Measurements from ENCODE around the gene TLE4. TPM values are rescaled to one million over a fixed set of nuclear protein-coding genes. Genes with fewer than 3 reads are reported as not detected.
A peak's percentile ranks its signal among the peaks of the same experiment; 100 is the strongest.
"Not testable (repeated sequence)": the region's sequence is repeated elsewhere in the genome, so short reads cannot be mapped to it uniquely, and the experiment has no call there.

Gene TLE4
- total RNA-seq, 1 donor from 2014 or later = 10.8 TPM

DNA sequence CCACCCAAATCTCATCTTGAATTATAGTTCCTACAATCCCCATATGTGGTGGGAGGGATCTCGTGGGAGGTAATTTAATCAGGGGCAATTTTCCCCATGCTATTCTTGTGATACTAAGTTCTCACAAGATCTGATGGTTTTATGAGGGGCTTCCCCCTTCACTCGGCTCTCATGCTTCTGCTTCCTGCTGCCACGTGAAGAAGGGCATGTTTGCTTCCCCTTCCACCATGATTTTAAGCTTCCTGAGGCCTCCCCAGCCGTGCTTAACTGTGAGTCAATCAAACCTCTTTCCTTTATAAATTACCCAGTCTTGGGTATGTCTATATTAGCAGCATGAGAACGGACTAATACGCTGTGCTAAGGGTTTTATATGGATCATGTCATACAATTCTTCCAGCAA, 72.3 kb downstream of the TLE4 start:
- FAIRE-seq = no peak
- no peaks in the 10 kb centered on the region for H3K36me3 ChIP-seq (ENCODE audit: control insufficient read depth, insufficient read depth, low read length)
- TF ChIP-seq, protein P1, sequence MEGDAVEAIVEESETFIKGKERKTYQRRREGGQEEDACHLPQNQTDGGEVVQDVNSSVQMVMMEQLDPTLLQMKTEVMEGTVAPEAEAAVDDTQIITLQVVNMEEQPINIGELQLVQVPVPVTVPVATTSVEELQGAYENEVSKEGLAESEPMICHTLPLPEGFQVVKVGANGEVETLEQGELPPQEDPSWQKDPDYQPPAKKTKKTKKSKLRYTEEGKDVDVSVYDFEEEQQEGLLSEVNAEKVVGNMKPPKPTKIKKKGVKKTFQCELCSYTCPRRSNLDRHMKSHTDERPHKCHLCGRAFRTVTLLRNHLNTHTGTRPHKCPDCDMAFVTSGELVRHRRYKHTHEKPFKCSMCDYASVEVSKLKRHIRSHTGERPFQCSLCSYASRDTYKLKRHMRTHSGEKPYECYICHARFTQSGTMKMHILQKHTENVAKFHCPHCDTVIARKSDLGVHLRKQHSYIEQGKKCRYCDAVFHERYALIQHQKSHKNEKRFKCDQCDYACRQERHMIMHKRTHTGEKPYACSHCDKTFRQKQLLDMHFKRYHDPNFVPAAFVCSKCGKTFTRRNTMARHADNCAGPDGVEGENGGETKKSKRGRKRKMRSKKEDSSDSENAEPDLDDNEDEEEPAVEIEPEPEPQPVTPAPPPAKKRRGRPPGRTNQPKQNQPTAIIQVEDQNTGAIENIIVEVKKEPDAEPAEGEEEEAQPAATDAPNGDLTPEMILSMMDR (IDR thresholded peaks at IDR 0.05; ENCODE audit: insufficient read depth, low read length, severe bottlenecking) = no peak
- no peak for DNase-seq (ENCODE audit: low read depth)
- no peak overlapping the region for H3K4me3 ChIP-seq (ENCODE audit: low read depth, low read length)
- no peaks in the 10 kb centered on the region for H3K27me3 ChIP-seq (ENCODE audit: control insufficient read depth, insufficient read depth, low read length)

DNA sequence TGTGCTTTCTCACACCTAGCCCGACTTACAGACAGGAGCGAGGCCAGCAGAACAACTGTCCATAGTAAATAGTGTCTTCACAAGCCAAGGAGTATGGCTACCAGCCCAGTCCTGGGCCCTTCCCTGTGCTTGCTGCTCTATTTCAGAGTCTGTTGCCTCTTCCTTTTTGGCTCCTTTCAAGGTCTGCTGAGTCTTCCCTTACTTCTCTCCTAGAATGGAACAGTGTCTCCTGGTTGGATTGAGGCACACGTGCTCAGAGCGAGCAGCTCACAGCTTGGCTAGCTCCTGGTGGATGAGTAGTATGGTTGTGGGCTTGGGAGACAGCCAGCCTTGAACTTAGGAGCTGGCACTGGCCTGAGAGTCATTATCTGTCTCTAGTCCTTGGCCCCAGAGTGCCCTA, 72.8 kb downstream of the TLE4 start:
- TF ChIP-seq, protein P1 (IDR thresholded peaks at IDR 0.05; ENCODE audit: insufficient read depth, low read length, severe bottlenecking) = no peak
- H3K4me3 ChIP-seq (ENCODE audit: low read depth, low read length) = no peak overlapping the region
- DNase-seq (ENCODE audit: low read depth) = no peak
- H3K36me3 ChIP-seq (ENCODE audit: control insufficient read depth, insufficient read depth, low read length) = no peaks in the 10 kb centered on the region
- no peaks in the 10 kb centered on the region for H3K27me3 ChIP-seq (ENCODE audit: control insufficient read depth, insufficient read depth, low read length)
- peak; percentile 32 for FAIRE-seq

DNA sequence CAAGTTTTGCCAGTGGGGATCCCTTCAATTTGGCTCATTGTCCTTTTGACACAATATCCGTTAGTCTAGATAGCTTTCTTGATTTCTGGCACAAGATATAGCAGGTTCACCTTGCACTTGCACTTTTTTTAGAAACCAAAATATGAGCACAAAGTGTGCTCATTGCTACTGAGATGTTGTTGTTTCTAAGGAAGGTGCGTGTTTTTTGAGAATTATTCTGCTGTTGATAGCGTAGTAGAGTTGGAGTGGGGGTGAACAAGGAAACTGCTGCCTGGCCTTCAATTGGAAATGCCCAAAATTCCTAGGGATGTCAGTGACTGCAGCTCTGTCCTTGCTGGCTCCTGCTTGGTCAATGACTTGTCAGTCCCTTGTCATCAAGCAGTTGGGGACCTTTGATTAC, 73.3 kb downstream of the TLE4 start:
- Histone ChIP-seq H3K27me3 (ENCODE audit: control insufficient read depth, insufficient read depth, low read length) (no peaks in the 10 kb centered on the region), H3K36me3 (ENCODE audit: control insufficient read depth, insufficient read depth, low read length) (no peaks in the 10 kb centered on the region), H3K4me3 (ENCODE audit: low read depth, low read length) (no peak overlapping the region)
- no peak for FAIRE-seq
- TF ChIP-seq, protein P1 (IDR thresholded peaks at IDR 0.05; ENCODE audit: insufficient read depth, low read length, severe bottlenecking) = no peak
- no peak for DNase-seq (ENCODE audit: low read depth)

DNA sequence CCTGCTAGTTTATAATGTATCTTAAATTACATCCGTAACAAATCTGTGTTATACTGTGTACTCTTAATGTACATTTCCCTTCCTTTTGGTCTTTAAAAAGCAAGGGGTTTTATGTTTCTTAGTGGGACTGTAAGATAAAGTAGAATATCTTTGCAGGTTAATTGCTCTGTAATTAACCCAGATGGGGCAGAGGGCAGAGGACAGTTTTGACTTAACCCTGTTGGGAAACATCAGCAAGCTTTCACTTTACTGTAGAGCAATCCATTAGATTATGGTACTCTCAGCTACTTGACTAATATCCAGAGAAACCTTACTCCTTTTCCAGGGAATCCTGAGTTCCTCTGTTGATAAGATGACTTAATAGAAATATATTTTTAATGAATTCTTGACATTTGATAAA, 74.3 kb downstream of the TLE4 start:
- no peak overlapping the region for H3K4me3 ChIP-seq (ENCODE audit: low read depth, low read length)
- DNase-seq (ENCODE audit: low read depth) = no peak
- FAIRE-seq = no peak

DNA sequence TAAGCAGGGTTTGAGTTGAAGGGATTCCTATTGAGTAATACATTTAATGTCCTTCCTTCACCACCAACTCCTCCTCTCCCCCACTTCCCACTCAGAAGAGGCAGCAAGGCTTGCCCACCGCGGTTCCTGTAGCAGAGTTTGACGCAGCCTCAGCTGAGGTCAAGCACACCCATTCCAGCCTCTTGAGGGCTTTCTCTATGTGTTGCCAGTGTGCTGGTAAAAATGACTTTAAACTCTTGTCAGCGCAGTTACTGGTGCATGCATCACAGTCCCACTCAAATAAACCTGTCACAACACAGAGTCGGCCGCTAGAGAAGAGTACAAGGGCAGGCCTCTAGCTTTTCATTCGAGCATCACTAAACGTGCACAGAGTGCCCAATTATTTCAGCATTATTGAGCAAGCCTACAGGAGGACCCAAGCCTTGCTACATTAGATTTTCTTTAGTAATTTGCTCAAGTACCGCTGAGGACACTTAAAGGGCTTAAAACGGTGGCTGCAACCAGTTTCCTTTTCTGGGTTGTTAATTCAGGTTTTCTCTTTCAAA, 79.6 kb downstream of the TLE4 start:
- FAIRE-seq = no peak
- DNase-seq (ENCODE audit: low read depth) = peak; percentile 31
- Histone ChIP-seq H3K4me3 (ENCODE audit: low read depth, low read length) (no peak overlapping the region), H3K36me3 (ENCODE audit: control insufficient read depth, insufficient read depth, low read length) (peaks cover 1% of the 10 kb centered on the region), H3K27me3 (ENCODE audit: control insufficient read depth, insufficient read depth, low read length) (no peaks in the 10 kb centered on the region)
- TF ChIP-seq, protein P1 (IDR thresholded peaks at IDR 0.05; ENCODE audit: insufficient read depth, low read length, severe bottlenecking) = no peak

More for the DNA sequence above, 74.3 kb downstream of the TLE4 start:
- H3K27me3 ChIP-seq (ENCODE audit: control insufficient read depth, insufficient read depth, low read length) = no peaks in the 10 kb centered on the region
- H3K36me3 ChIP-seq (ENCODE audit: control insufficient read depth, insufficient read depth, low read length) = no peaks in the 10 kb centered on the region
- TF ChIP-seq, protein P1 (IDR thresholded peaks at IDR 0.05; ENCODE audit: insufficient read depth, low read length, severe bottlenecking) = no peak

DNA sequence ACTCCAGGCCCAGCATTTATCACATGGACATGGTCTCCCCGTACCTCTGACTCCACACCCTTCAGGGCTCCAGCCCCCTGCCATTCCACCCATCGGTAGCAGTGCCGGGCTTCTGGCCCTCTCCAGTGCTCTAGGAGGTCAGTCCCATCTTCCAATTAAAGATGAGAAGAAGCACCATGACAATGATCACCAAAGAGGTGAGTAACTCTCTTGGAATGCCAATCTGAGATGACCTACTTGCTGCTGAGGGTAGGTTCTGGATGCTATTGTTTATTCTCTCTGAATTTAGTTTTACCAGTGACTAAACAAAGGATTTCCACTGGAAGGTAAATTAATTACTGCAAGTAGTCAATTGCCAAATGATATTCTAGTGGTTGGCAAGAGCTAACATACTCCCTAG, 80.8 kb downstream of the TLE4 start:
- no peak for FAIRE-seq
- no peaks in the 10 kb centered on the region for H3K27me3 ChIP-seq (ENCODE audit: control insufficient read depth, insufficient read depth, low read length)
- TF ChIP-seq, protein P1 (IDR thresholded peaks at IDR 0.05; ENCODE audit: insufficient read depth, low read length, severe bottlenecking) = no peak

DNA sequence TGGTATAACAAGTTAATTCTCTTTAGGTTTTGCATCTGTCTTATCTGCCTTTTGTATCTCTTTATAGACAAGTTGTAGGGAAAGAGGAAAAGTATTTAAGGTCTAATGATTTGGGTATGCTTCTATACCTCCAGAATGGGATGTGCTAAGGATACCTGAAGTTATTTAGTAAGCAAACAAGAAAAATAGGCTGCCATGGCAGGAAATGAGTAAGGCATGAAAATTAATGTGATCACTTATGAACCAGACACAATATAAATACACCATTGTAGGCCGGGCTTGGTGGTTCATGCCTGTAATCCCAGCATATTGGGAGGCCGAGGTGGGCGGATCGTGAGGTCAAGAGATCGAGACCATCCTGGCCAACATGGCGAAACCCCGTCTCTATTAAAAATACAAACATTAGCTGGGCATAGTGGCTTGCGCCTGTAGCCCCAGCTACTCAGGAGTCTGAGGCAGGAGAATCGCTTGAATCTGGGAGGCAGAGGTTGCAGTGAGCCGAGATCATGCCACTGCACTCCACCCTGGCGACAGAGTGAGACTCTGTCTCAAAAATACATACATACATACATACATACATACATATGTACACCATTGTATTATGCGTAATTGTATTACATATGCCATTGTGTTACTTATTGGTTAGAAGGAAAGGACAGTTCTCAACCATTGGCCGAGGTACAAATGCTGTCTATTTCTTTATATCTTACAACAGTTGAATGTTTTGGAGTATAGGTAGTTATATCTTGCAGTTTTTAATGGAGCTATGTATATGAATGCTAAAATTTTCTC, 83.0 kb downstream of the TLE4 start:
- H3K27me3 ChIP-seq (ENCODE audit: control insufficient read depth, insufficient read depth, low read length); FAIRE-seq; H3K4me3 ChIP-seq (ENCODE audit: low read depth, low read length); H3K36me3 ChIP-seq (ENCODE audit: control insufficient read depth, insufficient read depth, low read length): not testable (repeated sequence)
- peak; percentile 81 for DNase-seq (ENCODE audit: low read depth)

More for the DNA sequence above, 80.8 kb downstream of the TLE4 start:
- no peak overlapping the region for H3K4me3 ChIP-seq (ENCODE audit: low read depth, low read length)
- H3K36me3 ChIP-seq (ENCODE audit: control insufficient read depth, insufficient read depth, low read length) = peaks cover 3% of the 10 kb centered on the region
- DNase-seq (ENCODE audit: low read depth) = peak; percentile 30

All from bronchial epithelial cell (primary cell).